ENCODE results near the gene CDC42EP3.

Gene CDC42EP3

DNA sequence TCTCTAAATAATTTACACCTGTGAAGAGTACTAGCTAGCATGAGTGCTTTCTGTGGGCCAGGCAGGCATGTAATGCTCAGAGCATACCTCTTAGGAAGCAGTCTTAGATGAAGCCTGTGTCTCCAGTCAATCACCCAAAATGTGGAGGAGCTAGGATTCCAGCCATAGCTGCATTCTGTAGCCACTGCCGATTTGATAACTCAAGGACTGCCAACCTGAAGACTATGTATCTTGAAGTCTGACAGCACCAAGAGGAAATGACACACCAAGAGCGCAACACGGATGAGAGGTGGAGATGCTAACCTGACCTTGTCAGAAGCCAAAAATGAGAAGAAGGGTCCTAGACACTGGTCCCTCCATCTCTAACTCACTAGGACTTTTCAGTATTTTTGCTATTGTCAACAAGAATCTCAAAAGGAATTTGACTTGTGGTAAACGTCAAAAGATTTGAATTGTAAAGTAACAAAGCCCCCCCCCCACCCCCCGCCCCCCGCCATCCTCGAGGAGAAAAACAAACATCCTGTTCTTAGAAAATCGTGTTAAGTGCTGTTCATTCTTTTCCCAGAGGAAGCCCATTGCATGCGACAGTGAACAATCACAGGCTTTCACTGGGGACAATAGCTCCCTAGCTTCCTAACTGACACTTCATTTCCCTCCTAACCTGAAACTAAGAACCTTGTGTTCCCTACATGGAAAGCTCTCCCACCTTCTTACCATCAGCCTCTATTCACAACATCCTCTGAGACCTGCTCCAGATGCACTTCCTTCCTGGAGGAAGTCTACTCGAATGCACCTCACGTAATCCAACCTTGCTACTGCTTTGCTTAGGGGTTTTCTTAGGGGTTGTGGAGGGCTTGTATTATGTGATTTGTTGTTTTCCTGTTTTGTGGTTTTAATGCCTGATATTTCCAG is 14.7 kb downstream of the CDC42EP3 start:
- DNase-seq (ENCODE audit: low read depth): no peak

DNA sequence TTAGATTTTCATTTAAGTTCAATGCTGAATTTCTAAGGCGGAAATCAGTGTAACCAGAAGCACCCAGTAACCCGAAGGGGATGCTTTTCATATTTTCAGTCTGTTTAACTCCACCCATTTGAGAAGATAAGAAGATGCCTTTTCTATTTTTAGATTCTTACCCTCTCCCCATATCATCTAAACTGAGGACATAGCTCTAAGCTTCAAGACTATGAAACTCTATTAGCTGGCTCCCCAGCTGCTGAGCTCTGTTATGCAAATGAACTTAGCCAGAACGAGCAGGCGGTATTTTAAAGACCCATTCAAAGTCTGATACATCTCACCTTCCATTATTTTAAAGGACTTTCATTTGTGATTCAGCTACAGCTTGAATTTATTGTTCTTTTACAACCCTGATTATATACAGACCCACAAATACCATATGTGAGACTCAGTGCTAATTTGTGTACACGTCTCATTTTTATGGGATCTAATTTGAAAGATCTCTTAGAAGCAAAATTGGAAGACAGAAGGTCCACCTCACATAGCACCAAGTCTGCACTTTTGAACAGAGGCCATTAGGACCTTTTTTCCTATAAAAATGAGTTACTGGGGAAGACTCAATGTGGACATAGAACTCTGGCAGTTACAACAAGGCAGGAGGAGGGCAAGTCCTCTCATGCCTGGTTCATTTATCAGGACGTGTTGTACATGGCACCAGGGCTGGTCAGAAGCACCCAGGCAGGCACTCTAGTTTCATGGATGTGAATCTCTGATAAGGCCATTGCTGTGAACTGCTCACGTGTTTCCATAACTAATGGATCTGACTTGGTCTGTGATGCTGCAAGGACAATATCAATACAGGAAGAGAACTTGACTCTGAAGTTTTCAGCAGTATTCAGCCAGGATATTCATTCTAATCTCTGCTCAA is 16.3 kb downstream of the CDC42EP3 start:
- no peak for DNase-seq (ENCODE audit: low read depth)

DNA sequence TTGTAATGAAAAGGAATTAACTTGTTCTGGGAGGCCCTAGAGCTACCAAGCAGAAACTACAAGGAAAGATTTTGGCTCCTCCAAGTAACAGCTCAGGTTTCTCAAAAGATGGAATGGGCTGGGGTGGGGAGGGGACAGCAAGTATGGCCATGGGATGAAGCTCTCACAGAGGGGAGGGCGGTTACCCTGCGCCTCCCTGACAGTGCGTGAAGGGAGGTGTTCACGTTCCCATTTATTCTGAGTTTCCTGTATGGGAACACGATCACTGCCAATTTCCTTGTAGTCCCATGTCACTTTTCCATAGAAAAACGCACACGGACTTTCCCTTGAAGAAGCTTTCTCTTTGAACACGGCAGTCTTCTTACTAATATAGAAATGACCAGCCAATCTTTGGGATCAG is 17.0 kb downstream of the CDC42EP3 start:
- no peak for DNase-seq (ENCODE audit: low read depth)

GRCh38 chr2:37653805-37654378 is 17.6 kb downstream of the CDC42EP3 start:
- DNase-seq (ENCODE audit: low read depth): no peak

- DNase-seq (ENCODE audit: low read depth): no peak
These were observed 18.3 kb downstream of the CDC42EP3 start for GRCh38 chr2:37653093-37653492.

DNA sequence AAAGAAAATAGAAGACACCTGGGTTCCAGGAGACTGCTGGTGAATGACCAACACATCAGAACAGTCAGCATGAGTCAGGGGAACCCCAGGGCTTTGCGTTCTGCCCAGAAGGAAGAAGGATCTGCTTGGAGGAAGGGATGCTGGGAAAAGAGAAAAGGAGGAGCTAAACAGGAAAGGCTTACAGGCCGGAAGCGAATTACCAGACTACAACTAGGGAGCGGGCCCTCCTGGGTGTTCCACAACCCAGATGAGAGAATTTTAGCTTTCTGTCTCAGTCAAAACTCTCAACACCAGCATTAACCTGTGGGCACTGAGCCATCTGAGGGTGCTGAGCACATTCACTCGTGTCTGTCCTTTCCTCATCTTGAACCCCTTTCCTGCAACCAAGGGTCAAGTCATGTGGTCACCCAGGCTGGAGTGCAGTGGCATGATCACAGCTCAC is 19.2 kb downstream of the CDC42EP3 start:
- DNase-seq (ENCODE audit: low read depth): no peak

DNA sequence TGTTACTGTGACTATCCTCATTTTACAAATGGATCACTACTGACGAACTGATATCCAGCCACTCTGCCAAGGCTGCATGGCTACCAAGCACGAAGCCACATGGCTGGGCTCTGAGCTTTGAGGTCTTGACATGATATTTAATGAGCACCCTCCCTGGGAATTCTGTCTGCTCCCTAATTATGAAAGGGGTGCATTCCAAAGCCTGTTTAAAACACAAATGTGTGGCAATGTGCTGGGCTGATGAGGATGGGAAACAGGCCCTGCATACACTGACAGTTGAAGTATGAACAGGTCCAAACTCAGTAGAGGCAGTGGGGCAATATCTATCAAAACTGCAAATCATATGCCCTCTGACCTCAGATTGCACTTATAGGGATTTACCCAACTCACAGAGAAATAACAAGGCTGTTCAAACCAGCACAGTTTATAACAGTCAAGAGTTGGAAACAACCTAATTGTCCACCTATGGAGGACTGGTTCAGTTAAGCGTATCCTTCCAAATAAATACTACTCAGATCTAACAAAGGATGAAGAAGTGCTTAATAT is 20.8 kb downstream of the CDC42EP3 start:
- no peak for DNase-seq (ENCODE audit: low read depth)

GRCh38 chr2:37649518-37649917 is 21.9 kb downstream of the CDC42EP3 start:
- no peak for DNase-seq (ENCODE audit: low read depth)

GRCh38 chr2:37648331-37649011 is 23.0 kb downstream of the CDC42EP3 start:
- DNase-seq (ENCODE audit: low read depth): no peak

DNA sequence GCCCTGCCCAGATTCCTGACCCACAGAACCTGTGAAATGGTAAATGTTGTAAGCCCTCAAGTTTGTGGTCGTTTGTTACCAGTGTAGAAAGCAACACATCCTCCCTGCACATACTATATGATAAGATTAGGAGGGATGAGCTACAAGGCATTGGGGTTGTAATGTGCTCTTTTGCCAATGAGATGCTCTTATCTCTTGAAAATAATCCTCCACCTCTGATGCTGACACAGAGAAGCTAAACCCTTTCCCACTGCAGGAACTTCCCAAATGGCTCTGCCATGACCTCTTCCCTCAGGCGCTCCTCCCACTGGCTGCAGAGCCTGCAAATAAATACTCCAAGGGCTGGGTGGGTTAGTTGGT is 23.5 kb downstream of the CDC42EP3 start:
- no peak for DNase-seq (ENCODE audit: low read depth)

DNA sequence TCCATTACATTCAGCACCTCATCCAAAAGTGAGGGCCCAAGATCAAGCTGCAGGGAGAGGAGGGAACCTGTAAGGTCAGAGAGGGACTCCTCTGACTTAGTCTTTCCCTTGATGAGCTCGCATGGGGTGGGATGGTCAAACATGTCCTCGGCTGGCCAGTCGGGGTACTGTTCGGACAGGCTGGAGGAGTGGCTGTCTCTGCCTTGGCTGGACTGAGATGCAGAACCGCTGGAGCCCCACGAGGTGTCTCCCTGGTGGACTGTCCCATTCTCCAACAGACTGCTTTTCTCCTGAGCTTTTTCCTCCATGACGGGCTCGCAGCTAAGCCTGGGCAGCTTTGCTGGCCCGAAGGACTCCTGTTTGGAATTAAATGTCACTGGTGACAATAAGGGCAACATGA is 25.6 kb downstream of the CDC42EP3 start:
- no peak for DNase-seq (ENCODE audit: low read depth)

- no peak for DNase-seq (ENCODE audit: low read depth)
These were observed 26.1 kb downstream of the CDC42EP3 start for GRCh38 chr2:37645362-37645761.

- DNase-seq (ENCODE audit: low read depth): no peak
These were observed 27.3 kb downstream of the CDC42EP3 start for GRCh38 chr2:37644191-37644590.

DNA sequence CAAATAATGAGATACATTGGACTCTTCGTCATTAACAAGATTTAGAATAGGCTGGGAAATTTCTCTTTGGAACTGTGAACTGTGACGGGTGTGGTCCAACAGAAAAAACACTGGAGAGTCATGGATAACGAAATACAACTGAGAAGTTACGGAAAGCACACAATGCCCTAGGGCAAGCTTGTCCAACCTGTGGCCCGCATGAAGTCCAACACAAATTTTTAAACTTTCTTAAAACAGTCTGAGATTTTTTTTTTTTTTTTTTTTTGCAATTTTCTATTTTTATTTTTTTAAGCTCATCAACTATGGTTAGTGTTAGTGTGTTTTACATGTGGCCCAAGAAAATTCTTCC is 27.7 kb downstream of the CDC42EP3 start:
- no peak for DNase-seq (ENCODE audit: low read depth)

- DNase-seq (ENCODE audit: low read depth): no peak
These were observed 28.3 kb downstream of the CDC42EP3 start for GRCh38 chr2:37642907-37643729.

- no peak for DNase-seq (ENCODE audit: low read depth)
These were observed 29.8 kb downstream of the CDC42EP3 start for GRCh38 chr2:37641582-37642171.

GRCh38 chr2:37639631-37640030 is 31.8 kb downstream of the CDC42EP3 start:
- no peak for DNase-seq (ENCODE audit: low read depth)

DNA sequence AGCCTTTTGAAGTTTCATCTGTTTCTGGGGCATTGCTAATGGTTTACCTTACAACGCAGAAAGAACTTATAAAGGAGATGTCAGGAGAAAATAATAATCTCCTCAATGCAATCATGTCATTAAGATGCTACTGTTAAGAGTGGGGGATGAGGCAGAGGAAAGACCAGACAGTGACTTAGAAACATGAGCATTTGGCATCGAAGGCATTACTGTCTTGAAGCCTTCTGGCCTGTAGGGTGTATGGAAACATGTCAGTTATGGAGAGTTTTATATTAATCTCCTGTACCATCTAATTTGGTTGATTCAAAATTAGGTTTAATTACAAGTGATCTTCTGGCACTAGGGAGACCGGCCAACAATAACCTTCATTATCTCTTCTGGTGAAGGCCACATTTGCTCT is 32.5 kb downstream of the CDC42EP3 start:
- DNase-seq (ENCODE audit: low read depth): no peak

DNA sequence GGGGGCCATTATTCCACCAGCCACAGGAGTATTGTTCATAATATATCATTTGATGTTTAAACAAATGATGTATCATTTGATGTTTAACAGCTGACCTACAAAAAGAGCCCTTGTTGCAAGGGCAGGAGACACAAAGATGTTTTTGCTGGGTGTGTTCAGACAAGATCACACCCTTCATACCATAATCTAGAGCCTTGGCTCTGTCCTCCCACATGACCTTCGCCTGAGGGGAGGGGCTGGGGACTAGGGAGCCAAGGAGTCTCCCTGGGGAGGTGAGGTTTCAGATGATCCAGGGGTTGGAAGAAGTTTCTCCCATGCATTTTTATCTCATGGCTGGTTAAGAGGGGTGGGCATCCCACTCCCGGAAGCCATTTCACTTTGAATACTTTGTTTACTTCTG is 33.5 kb downstream of the CDC42EP3 start:
- DNase-seq (ENCODE audit: low read depth): no peak

DNA sequence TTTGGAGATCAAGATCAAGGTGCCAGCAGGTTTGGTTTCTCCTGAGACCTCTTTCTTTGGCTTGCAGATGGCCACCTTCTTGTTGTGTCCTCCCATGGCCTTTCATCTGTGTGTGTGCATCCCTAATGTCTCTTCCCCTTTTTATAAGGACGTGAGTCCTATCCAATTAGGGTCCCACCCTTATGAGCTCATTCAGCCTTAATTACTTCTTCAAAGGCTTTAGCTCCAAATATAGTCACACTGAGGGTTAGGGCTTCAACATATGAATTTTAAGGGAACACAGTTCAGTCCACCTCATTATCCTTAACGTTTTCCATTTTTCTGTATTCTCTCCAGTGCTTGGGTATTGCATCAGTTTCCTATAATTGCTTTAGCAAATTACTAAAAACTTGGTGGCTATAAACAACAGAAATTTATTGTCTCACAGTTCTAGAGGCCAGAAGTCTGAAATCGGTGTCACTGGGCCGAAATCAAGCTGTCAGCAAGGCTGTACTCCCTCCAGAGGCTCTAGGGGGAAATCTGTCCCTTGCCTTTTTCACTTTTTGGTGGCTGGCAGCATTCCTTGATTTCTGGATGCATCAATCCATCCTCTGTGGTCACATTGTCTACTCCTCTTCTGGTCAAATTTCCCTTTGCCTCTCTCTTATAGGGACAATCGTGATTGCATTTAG is 34.1 kb downstream of the CDC42EP3 start:
- DNase-seq (ENCODE audit: low read depth): no peak

Data from activated T-cell treated with anti-CD3 and anti-CD28 coated beads for 1 hour (primary cell).